Keratinocyte (primary cell): ENCODE results near the gene EGR4. TPM values are rescaled to one million over a fixed set of nuclear protein-coding genes. Genes with fewer than 3 reads are reported as not detected.

Experiments
- DNase-seq: peaks from one replicate; pipeline ENCODE4 v3.0.0-alpha.2; 2011; ENCODE audit warnings: low read depth, missing footprints, low spot score
- FAIRE-seq: peaks from 2 replicates; lab custom pipeline; 2011; peaks lifted over from hg19 to GRCh38; lab: Jason Lieb, UNC
- H2AFZ ChIP-seq: 2 replicates; pipeline ENCODE4 v1.6.0; 2012; ENCODE audit warnings: low read length, control low read depth, inconsistent platforms; ENCODE audit not compliant: control insufficient read depth
- H3K27ac ChIP-seq: 2 replicates; pipeline ENCODE4 v1.5.1; 2011; ENCODE audit warnings: low read length; ENCODE audit not compliant: control insufficient read depth, insufficient read depth
- H3K27me3 ChIP-seq: 3 replicates; pipeline ENCODE4 v1.6.0; 2011; ENCODE audit warnings: low read length; ENCODE audit not compliant: control insufficient read depth, insufficient read depth; ENCODE audit errors: extremely low read depth
- H3K36me3 ChIP-seq, 2 experiments: 2 replicates in 1 of 2; 3 replicates in 1 of 2; pipeline ENCODE4 v1.5.1; 2011; ENCODE audit warnings: low read length in 2 of 2, mild to moderate bottlenecking in 1 of 2; ENCODE audit not compliant: control insufficient read depth in 2 of 2, insufficient read depth in 2 of 2; ENCODE audit errors: extremely low read depth in 1 of 2
- H3K4me1 ChIP-seq: 3 replicates; pipeline ENCODE4 v1.5.1; 2011; ENCODE audit warnings: low read length; ENCODE audit not compliant: control insufficient read depth, insufficient read depth; ENCODE audit errors: extremely low read depth
- H3K4me2 ChIP-seq: 3 replicates; pipeline ENCODE4 v1.6.0; 2011; ENCODE audit warnings: low read depth, low read length; ENCODE audit not compliant: control insufficient read depth, insufficient read depth; ENCODE audit errors: extremely low read depth
- H3K4me3 ChIP-seq, 3 experiments: fragments of 200-600 bp in 1 of 3; sonication (generic) in 1 of 3; 2 replicates in 2 of 3; 3 replicates in 1 of 3; pipeline ENCODE4 v1.5.1; 2011 to 2016; ENCODE audit warnings: low read length in 3 of 3, mild to moderate bottlenecking in 3 of 3, control low read depth in 2 of 3, inconsistent platforms in 1 of 3, low read depth in 1 of 3, mixed read lengths in 1 of 3, mixed run types in 1 of 3, moderate library complexity in 1 of 3; ENCODE audit not compliant: control insufficient read depth in 2 of 3, insufficient read depth in 2 of 3; ENCODE audit errors: extremely low read depth in 1 of 3
- H3K79me2 ChIP-seq: 2 replicates; pipeline ENCODE4 v1.6.0; 2012; ENCODE audit warnings: low read length; ENCODE audit not compliant: control insufficient read depth, insufficient read depth
- H3K9ac ChIP-seq: 3 replicates; pipeline ENCODE4 v1.6.0; 2011; ENCODE audit warnings: low read length; ENCODE audit not compliant: control insufficient read depth, insufficient read depth; ENCODE audit errors: extremely low read depth
- H3K9me1 ChIP-seq: 3 replicates; pipeline ENCODE4 v1.6.0; 2011; ENCODE audit warnings: low read length; ENCODE audit not compliant: control insufficient read depth, insufficient read depth; ENCODE audit errors: extremely low read depth
- H3K9me3 ChIP-seq: 2 replicates; pipeline ENCODE4 v1.5.1; 2012; ENCODE audit warnings: low read depth, low read length; ENCODE audit not compliant: control insufficient read depth
- H4K20me1 ChIP-seq: 3 replicates; pipeline ENCODE4 v1.6.0; 2011; ENCODE audit warnings: low read length; ENCODE audit not compliant: control insufficient read depth, insufficient read depth; ENCODE audit errors: extremely low read depth
- CTCF ChIP-seq, 3 experiments: IDR thresholded peaks in 1 of 3; conservative IDR thresholded peaks in 1 of 3; optimal IDR thresholded peaks in 1 of 3; 2 replicates in 2 of 3; 3 replicates in 1 of 3; pipeline versions ENCODE3 to v1.5.1; 2011; ENCODE audit warnings: low read length in 3 of 3, mild to moderate bottlenecking in 3 of 3, moderate library complexity in 2 of 3, control low read depth in 1 of 3, inconsistent platforms in 1 of 3; ENCODE audit not compliant: insufficient read depth in 2 of 3; ENCODE audit errors: extremely low read depth in 1 of 3
- EZH2 ChIP-seq: IDR thresholded peaks from one replicate; pipeline ENCODE4 v1.6.1; 2012; ENCODE audit warnings: inconsistent platforms, mild to moderate bottlenecking, low read length, moderate library complexity
- dilution Hi-C: fragments of 300-500 bp; cut with MboI; formaldehyde crosslinking; loops from one replicate; pipeline ENCODE4 v1.7.0; 2020; ENCODE audit warnings: low sequenced_read_pairs; ENCODE audit not compliant: extremely low pct_ligation_motif_present
- polyA plus RNA-seq, 5 experiments: library from polyadenylated mRNA; depleted of rRNA in 3 of 5; stranded (reverse) in 3 of 5; stranded (forward) in 1 of 5; unstranded in 1 of 5; fragments of >200 nt; gene quantifications; 1 replicate in 1 of 5; 2 replicates in 3 of 5; 3 replicates in 1 of 5; pipeline versions ENCODE4 v1.2.1 to v1.2.3, GENCODE V29; 2011 to 2012; ENCODE audit warnings: missing spikeins in 2 of 5, low read depth in 1 of 5, low replicate concordance in 1 of 5

Gene EGR4
- polyA plus RNA-seq, 1 donor (not counting 4 experiments of a cell fraction or from before 2014, with no cell fraction given): not detected

GRCh38 chr2:73285159-73285739, 8.1 kb downstream of the EGR4 start:
- no peak for FAIRE-seq
- no peak overlapping the region for H3K9ac ChIP-seq
- peaks cover 4% of the 10 kb centered on the region for H3K79me2 ChIP-seq
- peak overlapping the region; percentile 80 for H3K4me2 ChIP-seq
- peaks cover 2% of the 10 kb centered on the region for H3K9me1 ChIP-seq
- no peak overlapping the region for H2AFZ ChIP-seq
- H3K27ac ChIP-seq: no peak overlapping the region
- H3K4me1 ChIP-seq: peaks cover 9% of the 10 kb centered on the region
- H3K27me3 ChIP-seq: peaks cover 15% of the 10 kb centered on the region
- no peaks in the 10 kb centered on the region for H3K36me3 ChIP-seq
- dilution Hi-C loops: no loop called here
- TF ChIP-seq CTCF (optimal IDR thresholded peaks at IDR 0.05 in 1 of 3, IDR thresholded peaks at IDR 0.05 in 1 of 3, conservative IDR thresholded peaks at IDR 0.05 in 1 of 3; ENCODE audit: extremely low read depth in 1 of 3, insufficient read depth in 2 of 3, low read length in 3 of 3): no peak
- TF ChIP-seq EZH2: no peak
- no peak for DNase-seq
- no peaks in the 10 kb centered on the region for H3K9me3 ChIP-seq
- H4K20me1 ChIP-seq: peaks cover 2% of the 10 kb centered on the region
- peak overlapping the region in 1 of 3 experiments; percentile 58 for H3K4me3 ChIP-seq

GRCh38 chr2:73284296-73285158, 8.8 kb downstream of the EGR4 start, which contains the start of gene FBXO41:
Gene FBXO41 (minus strand): TSS chr2:73284478. CDS start chr2:73269630, 14,848 bp downstream.
- Histone ChIP-seq H3K9me3 (no peaks in the 10 kb centered on the region), H3K4me2 (peak within 1 kb of the TSS; percentile 80), H3K36me3 (no peaks in the 10 kb centered on the region), H3K9ac (peak within 1 kb of the TSS; percentile 70), H2AFZ (peak within 1 kb of the TSS; percentile 71), H3K4me1 (peaks cover 9% of the 10 kb centered on the region), H3K79me2 (peaks cover 4% of the 10 kb centered on the region), H3K4me3 (peak within 1 kb of the TSS; percentile 58 to 71 (median 71)), H3K9me1 (peaks cover 2% of the 10 kb centered on the region), H3K27ac (no peak within 1 kb of the TSS), H3K27me3 (peaks cover 15% of the 10 kb centered on the region), H4K20me1 (peaks cover 2% of the 10 kb centered on the region)
- dilution Hi-C loops: no loop called here
- no peak for TF ChIP-seq EZH2
- TF ChIP-seq CTCF (optimal IDR thresholded peaks at IDR 0.05 in 1 of 3, IDR thresholded peaks at IDR 0.05 in 1 of 3, conservative IDR thresholded peaks at IDR 0.05 in 1 of 3; ENCODE audit: extremely low read depth in 1 of 3, insufficient read depth in 2 of 3, low read length in 3 of 3): no peak
- FAIRE-seq: no peak
- DNase-seq: no peak
